GM10266 (cell line): Measurements from ENCODE around the gene ADCY5.

Source experiments
- DNase-seq: peaks from one replicate; pipeline ENCODE4 v3.0.0; 2012; ENCODE audit errors: extremely low spot score
- TF ChIP-seq, protein P1 (sequence below): IDR thresholded peaks from 2 replicates; pipeline ENCODE4 v1.5.1; 2012; ENCODE audit warnings: mild to moderate bottlenecking, low read depth; ENCODE audit not compliant: control insufficient read depth, insufficient read depth; ENCODE audit errors: missing control alignments

ADCY5 gene

DNA sequence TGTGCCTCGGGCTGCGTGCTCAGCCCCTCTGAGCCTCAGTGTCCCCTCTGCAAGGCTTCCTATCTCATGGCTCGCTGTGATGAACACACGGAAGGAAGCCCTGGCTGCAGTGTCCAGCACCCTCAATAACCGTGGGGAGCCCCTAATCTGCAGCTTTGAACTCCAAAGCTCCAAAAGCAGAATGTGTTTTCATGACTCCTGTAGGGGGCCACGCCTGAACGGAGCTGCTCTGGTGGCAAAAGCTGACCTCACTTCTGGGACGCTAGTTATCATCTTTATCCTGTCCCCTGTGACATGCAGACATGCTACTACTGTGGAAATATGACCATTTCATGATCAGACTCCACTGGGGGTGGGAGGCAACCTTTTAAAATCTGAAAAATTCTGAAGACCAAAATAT lies 148.3 kb downstream of the ADCY5 start:
- DNase-seq, result no peak

DNA sequence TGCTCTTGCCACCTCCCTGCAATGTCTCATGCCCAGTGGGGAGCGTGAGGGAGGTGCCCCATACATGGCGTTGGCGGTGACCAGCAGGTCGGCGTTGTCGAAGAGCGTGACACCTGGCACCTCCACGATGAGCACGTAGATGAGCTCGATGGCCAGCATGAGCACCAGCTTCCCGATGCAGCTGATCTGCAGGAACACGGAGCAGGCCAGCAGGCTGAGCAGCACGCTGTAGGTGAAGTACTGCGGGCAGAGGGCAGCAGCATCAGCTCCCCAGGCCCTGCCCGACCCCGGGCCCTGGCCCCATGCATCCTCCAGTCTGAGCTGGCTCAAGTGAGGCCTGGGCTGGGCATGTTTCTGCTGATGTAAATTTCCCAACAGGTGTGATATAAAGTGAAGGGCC lies 148.8 kb downstream of the ADCY5 start:
- no peak for DNase-seq
- TF ChIP-seq, protein P1, sequence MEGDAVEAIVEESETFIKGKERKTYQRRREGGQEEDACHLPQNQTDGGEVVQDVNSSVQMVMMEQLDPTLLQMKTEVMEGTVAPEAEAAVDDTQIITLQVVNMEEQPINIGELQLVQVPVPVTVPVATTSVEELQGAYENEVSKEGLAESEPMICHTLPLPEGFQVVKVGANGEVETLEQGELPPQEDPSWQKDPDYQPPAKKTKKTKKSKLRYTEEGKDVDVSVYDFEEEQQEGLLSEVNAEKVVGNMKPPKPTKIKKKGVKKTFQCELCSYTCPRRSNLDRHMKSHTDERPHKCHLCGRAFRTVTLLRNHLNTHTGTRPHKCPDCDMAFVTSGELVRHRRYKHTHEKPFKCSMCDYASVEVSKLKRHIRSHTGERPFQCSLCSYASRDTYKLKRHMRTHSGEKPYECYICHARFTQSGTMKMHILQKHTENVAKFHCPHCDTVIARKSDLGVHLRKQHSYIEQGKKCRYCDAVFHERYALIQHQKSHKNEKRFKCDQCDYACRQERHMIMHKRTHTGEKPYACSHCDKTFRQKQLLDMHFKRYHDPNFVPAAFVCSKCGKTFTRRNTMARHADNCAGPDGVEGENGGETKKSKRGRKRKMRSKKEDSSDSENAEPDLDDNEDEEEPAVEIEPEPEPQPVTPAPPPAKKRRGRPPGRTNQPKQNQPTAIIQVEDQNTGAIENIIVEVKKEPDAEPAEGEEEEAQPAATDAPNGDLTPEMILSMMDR, result no peak

More for the DNA sequence above, 148.3 kb downstream of the ADCY5 start:
- TF ChIP-seq, protein P1, result no peak

DNA sequence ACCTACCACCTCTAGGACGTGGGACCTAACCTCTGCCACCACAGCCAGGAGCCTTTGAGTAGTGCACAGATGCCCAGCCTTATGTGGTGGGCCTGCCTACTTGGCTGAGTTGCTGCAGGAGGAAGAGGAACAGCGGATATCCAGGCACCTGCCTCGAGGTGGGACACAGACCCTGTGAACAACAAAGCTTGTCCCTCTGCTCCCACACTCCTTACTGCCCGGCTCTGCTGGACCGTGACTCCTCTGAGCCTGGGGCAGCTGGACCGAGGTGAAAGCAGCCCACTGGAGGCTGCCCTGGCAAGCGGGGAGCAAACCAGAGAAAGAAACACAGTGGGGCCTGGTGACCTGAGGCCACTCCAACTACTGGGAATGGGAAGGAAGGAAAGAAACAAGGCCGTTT lies 149.3 kb downstream of the ADCY5 start:
- DNase-seq, result no peak
- TF ChIP-seq, protein P1, result no peak

DNA sequence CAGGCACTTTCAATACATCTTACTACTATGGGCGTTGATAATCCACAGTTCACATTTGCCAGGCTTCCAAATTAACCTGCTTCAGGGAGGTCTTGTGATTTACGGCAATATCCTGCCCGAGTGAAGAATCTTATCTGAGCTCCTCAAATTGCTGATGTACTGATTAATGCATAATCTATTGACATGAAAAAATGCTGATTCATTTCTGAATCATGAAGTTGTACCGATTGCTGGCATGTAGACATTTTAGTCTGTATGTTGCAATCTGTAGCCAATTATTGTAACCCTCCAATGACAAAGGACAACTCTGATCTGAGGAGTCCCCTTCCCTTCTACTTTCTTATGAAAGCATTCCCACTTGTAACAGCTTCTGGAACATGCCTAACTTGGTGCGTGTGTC lies 150.0 kb downstream of the ADCY5 start:
- DNase-seq, result no peak

DNA sequence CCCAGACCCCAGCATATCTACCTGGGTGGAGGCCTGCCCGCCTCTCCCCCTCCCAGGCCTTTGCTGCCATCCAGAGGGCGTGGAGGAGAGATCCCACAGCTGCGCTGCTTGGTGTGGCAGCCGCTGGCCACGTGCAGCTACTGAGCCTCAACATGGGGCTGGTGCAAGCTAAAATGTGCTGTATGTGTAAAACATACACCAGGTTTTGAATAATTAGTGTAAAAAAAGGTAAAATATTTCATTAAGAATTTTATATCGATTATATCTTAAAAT lies 151.3 kb downstream of the ADCY5 start:
- TF ChIP-seq, protein P1, result no peak
- no peak for DNase-seq

More for the DNA sequence above, 150.0 kb downstream of the ADCY5 start:
- TF ChIP-seq, protein P1, result no peak

DNA sequence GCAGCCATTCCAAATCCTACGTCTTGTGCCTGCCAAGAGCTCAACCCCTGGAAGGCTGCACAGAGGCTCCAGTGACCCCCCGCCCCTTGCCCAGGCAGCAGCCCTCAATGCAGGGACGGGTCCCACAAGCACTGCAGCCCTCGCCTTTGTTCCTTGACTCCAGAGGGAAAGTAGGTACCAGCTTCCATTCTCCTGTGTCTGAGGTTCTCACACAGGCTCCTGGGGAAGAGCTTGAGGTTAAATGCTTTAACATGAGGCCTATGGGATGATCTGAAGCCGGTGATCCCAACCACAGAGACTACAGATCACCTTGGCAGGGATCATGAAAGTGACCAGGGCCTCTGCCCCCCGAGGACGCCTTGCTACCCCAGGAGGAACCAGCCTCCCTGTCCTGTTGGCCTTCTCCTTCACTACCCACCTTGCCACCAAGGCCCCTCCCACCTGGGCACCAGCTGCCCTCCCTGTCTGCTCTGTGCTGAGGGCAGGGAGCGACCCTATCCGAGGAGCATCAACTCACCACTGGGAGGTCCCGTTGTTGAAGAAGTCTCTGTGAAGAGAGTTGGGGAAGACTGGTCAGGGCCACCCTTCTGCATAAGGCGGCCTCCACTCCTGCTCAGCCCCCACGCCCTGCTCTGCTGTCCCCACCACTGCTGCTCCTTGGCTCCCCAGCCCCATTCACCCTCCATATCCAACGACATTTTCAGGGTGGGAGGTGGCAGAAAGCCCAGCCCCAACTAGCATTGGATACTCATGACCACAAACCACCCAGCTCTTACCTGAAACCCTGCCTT lies 151.9 kb downstream of the ADCY5 start:
- TF ChIP-seq, protein P1, result no peak
- no peak for DNase-seq

DNA sequence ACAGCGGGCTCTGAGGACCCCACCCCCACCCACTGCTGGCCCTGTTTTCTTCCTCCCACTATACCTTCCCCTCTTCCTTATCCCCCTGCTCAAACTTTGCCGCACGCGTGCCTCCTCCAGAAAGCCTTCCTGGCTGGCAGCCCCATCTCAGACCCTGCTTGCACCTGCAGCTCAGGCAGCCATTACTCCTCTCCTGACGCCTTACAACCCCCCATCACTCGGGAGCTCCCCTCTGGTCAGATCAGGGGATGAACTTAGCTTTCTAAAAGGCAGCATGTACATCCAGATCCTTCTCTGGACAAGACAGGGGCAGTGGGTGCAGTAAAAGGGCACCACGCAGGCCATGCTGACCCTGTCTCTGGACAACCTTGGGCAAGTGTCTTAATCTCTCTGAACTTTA lies 152.6 kb downstream of the ADCY5 start:
- DNase-seq, result no peak
- TF ChIP-seq, protein P1, result no peak
